BJ (cell line): ENCODE data around the gene UGT2B11. TPM values are rescaled to one million over a fixed set of nuclear protein-coding genes. Genes with fewer than 3 reads are reported as not detected.
"Not testable (repeated sequence)": the region's sequence is repeated elsewhere in the genome, so short reads cannot be mapped to it uniquely, and the experiment has no call there.

ENCODE experiments used
- CTCF ChIA-PET: fragments of 350-600 bp; formaldehyde crosslinking; extraction: SDS; loops from one replicate; lab custom pipeline; 2021; ENCODE audit warnings: antibody characterized with exemption, inconsistent platforms; lab: Yijun Ruan, JAX
- POLR2A ChIA-PET: fragments of 300-600 bp; sonication (Branson Sonifier 250); formaldehyde crosslinking; extraction: SDS; loops from one replicate; lab custom pipeline; 2021; ENCODE audit warnings: antibody characterized with exemption; lab: Charles Lee
- DNase-seq: peaks from one replicate; pipeline ENCODE4 v3.0.0-alpha.2; 2011; ENCODE audit warnings: low read depth
- H3K27me3 ChIP-seq: 2 replicates; pipeline ENCODE4 v1.6.0; 2011; ENCODE audit warnings: low read length; ENCODE audit not compliant: control insufficient read depth, insufficient read depth
- H3K36me3 ChIP-seq: 2 replicates; pipeline ENCODE4 v1.5.1; 2011; ENCODE audit warnings: low read length; ENCODE audit not compliant: control insufficient read depth, insufficient read depth
- H3K4me3 ChIP-seq: 2 replicates; pipeline ENCODE4 v1.5.1; 2011; ENCODE audit warnings: low read depth, mild to moderate bottlenecking, control low read depth, low read length
- polyA plus RNA-seq: library from polyadenylated mRNA; depleted of rRNA; stranded (reverse); fragments of >200 nt; gene quantifications from 2 replicates; pipeline ENCODE4 v1.2.3, GENCODE V29; 2011
- TF ChIP-seq, protein P1 (sequence below): IDR thresholded peaks from 2 replicates; pipeline ENCODE4 v1.5.1; 2011; ENCODE audit warnings: low read depth, mild to moderate bottlenecking, control low read depth, inconsistent platforms, low read length, moderate library complexity; ENCODE audit not compliant: insufficient read depth

UGT2B11 gene
- polyA plus RNA-seq, 1 experiment: not detected

DNA sequence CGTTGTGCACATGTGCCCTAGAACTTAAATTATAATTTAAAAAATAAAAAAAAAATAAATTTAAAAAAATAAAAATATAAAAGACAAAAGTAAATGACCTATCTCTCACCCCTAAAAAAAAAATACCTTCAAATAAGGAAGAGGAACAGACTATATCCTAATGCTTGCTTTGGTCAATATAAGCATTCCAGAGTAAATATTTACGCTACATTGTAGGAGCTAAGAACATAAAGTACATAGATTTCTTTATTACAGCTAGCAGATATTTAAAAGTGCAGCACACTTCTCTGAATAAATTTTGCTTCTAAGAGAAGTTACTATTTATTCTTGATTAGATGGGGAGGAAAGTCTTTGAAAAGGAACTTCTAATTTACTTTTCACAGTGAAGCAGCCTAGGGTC, 24.5 kb upstream of the UGT2B11 start:
- no peaks in the 10 kb centered on the region for H3K27me3 ChIP-seq
- H3K36me3 ChIP-seq: no peaks in the 10 kb centered on the region
- DNase-seq: no peak
- TF ChIP-seq, protein P1, sequence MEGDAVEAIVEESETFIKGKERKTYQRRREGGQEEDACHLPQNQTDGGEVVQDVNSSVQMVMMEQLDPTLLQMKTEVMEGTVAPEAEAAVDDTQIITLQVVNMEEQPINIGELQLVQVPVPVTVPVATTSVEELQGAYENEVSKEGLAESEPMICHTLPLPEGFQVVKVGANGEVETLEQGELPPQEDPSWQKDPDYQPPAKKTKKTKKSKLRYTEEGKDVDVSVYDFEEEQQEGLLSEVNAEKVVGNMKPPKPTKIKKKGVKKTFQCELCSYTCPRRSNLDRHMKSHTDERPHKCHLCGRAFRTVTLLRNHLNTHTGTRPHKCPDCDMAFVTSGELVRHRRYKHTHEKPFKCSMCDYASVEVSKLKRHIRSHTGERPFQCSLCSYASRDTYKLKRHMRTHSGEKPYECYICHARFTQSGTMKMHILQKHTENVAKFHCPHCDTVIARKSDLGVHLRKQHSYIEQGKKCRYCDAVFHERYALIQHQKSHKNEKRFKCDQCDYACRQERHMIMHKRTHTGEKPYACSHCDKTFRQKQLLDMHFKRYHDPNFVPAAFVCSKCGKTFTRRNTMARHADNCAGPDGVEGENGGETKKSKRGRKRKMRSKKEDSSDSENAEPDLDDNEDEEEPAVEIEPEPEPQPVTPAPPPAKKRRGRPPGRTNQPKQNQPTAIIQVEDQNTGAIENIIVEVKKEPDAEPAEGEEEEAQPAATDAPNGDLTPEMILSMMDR: no peak
- H3K4me3 ChIP-seq: no peak overlapping the region
- ChIA-PET POLR2A (no interaction called here), CTCF (no interaction called here)

DNA sequence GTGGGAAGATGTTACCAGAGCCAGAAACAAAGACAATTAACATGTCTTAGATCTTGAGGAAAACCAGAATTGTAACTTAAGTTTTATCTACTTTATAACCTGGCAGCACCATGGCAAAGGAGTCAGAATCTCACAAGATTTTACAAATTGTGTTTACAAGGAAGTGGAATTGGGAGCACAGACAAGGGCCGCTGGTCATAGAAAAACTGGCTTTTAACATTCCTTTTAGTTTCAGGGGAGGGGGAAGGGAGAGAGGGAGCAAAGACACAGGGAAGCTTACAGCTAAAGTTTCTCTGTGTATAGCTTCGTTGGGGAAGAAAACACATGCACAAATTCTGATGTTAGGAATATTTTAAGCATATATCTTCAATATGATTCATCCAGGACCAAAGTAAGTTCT, 10.3 kb upstream of the UGT2B11 start:
- ChIA-PET CTCF (no interaction called here), POLR2A (no interaction called here)
- TF ChIP-seq, protein P1: no peak
- Histone ChIP-seq H3K27me3 (no peaks in the 10 kb centered on the region), H3K36me3 (no peaks in the 10 kb centered on the region), H3K4me3 (no peak overlapping the region)
- DNase-seq: no peak

DNA sequence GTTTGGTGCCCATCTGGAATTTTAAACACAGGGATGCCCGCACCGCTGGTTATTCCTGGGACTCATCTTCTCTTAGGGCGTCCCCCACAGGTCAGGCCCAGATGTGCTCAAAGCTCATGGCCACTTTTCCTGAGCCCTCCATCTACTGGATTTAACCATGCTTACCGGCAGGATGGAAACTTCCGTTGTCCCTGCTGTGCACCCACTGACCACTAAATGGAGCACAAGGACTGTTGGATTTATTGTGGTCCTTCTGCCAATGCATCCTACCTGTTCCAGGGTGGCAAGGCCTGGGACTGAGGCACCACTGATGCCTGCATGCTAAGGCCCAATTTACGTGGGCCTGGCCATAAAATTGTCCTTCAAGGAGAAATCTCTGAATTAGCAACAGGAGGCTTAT, 8.7 kb upstream of the UGT2B11 start:
- H3K36me3 ChIP-seq, POLR2A ChIA-PET, H3K27me3 ChIP-seq, DNase-seq, H3K4me3 ChIP-seq, CTCF ChIA-PET: not testable (repeated sequence)

DNA sequence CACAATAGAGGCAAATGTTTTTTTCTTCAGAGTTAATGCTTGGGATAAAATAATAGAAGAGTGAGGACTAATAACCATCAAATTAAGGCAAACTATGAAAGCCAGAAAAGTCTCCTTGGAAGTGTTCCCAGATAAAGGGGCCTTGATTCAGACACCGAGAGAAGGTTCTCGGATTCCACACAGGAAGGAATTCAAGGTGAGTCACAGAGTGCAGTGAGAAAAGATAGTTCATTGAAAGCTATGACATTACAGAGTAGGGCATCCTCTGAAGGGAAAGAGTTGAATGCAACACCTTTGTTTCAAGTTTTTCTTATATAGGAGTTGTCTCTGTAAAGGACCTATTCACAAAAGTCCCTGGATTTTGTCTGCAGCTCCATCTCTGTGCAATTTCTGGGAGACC, 3.9 kb upstream of the UGT2B11 start:
- H3K27me3 ChIP-seq, CTCF ChIA-PET, H3K4me3 ChIP-seq, POLR2A ChIA-PET, DNase-seq, H3K36me3 ChIP-seq: not testable (repeated sequence)

DNA sequence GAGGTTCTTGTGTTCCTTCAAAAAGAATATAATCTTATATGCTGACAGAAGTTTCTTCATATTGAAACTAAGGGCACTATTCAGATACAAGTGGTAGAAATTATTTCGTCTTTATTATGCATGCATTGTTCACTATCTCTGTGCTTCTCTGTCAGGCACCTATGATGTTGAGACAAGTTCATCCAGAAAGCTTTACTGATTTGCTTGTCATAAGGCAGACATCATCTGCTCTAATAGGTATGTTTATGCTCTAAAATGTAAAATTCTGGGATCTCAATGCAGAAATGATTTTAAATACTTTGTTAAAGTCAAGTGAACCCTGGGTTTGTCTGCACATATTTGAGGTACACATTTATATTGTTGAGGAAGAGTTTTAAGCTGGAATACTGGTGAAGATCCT, 3.6 kb downstream of the UGT2B11 start:
- no peak for DNase-seq
- POLR2A ChIA-PET: no interaction called here
- TF ChIP-seq, protein P1: no peak
- no peak overlapping the region for H3K4me3 ChIP-seq
- no peaks in the 10 kb centered on the region for H3K27me3 ChIP-seq
- no peaks in the 10 kb centered on the region for H3K36me3 ChIP-seq
- CTCF ChIA-PET: no interaction called here

DNA sequence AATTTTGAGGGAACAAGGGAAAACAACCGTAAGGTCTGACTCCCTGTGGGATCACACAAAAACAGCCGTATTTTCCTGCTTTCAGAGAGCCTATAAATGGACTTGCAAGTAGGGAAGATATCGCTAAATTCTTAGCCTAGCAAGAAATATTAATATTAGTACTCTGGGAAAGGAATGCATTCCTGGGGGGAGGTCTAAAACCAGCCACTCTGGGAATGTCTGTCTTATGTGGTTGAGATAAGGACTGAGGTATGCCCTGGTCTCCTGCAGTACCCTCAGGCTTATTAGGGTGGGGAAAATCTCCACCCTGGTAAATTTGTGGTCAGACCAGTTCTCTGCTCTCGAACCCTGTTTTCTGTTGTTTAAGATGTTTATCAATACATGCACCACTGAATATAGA, 16.0 kb downstream of the UGT2B11 start:
- CTCF ChIA-PET, H3K36me3 ChIP-seq, DNase-seq, H3K27me3 ChIP-seq, POLR2A ChIA-PET, H3K4me3 ChIP-seq: not testable (repeated sequence)

DNA sequence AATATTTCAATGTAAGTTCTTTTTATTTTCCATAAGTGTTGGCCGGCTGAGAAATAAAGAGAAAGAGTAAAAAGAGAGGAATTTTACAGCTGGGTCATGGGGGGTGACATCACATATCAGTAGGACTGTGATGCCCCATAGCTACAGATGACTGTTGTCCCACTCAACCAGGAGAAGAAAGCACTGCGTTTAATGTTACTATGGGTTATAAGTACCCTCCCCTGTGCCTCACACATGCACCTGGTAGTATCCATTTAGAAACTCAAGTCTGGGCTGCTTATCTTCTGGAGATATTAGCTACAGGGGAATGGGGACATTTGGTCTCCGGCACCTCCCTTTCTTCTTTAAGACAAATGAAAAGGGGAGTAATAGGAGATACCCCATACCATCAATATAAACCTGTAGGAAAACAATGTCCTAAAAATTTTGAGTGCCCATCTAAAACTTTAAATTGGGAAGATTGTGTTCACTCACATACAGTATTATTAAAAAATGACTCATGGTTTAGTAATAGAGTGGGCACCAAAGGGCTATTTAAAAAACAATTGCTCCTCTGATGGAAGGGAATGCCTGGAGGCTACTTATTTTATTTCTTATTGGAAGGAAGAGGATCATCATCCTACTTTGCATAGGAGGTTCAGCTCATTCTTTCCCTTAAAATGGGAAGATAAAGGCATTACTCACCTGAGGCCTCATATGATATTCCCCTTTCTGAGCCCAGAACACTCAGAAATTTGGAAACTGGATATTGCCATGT, 18.2 kb downstream of the UGT2B11 start:
- no peak for DNase-seq
- TF ChIP-seq, protein P1: no peak
- no peaks in the 10 kb centered on the region for H3K36me3 ChIP-seq
- ChIA-PET CTCF (no interaction called here), POLR2A (no interaction called here)
- H3K4me3 ChIP-seq: no peak overlapping the region
- no peaks in the 10 kb centered on the region for H3K27me3 ChIP-seq
